Stimulated activated CD8-positive, alpha-beta memory T cell treated with anti-CD3 and anti-CD28 coated beads, Interleukin-12 subunit alpha, Interleukin-12 subunit beta, amount 100 ng/mL, for 4 hours (primary cell): ENCODE measurements around the gene COL9A3.

Experiments used
- DNase-seq: peaks from one replicate; pipeline ENCODE4 v3.0.0-alpha.2; 2020; ENCODE audit warnings: low read depth

Gene COL9A3

DNA sequence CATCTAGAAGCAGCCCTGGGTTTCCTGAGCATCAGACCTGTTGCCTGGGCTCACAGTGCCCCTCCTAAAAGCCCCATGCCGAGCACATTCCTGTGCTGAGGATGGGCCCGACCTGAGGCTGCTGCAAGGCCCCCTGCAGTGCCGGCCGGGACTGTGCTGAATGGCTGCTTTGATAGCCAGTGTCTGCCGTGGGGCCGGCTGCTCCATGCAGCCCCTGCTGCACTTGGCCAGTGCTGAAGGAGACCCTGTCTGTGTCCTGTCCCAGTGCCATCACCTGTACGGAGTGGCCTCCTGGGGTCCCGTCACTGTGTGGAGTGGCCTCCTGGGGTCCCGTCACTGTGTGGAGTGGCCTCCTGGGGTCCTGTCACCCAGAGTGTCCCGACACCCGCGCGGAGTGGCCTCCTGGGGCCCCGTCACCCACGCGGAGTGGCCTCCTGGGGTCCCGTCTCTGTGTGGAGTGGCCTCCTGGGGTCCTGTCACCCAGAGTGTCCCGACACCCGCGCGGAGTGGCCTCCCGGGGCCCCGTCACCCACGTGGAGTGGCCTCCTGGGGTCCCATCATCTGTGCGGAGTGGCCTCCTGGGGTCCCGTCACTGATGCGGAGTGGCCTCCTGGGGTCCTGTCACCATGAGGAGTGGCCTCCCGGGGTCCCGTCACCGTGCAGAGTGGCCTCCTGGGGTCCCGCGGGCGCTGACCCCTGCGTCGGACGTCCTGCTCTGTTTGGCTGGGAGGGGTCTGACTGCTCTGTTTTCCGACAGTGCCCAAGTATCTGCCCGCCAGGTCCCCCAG is 7.0 kb downstream of the COL9A3 start:
- DNase-seq, result no peak

DNA sequence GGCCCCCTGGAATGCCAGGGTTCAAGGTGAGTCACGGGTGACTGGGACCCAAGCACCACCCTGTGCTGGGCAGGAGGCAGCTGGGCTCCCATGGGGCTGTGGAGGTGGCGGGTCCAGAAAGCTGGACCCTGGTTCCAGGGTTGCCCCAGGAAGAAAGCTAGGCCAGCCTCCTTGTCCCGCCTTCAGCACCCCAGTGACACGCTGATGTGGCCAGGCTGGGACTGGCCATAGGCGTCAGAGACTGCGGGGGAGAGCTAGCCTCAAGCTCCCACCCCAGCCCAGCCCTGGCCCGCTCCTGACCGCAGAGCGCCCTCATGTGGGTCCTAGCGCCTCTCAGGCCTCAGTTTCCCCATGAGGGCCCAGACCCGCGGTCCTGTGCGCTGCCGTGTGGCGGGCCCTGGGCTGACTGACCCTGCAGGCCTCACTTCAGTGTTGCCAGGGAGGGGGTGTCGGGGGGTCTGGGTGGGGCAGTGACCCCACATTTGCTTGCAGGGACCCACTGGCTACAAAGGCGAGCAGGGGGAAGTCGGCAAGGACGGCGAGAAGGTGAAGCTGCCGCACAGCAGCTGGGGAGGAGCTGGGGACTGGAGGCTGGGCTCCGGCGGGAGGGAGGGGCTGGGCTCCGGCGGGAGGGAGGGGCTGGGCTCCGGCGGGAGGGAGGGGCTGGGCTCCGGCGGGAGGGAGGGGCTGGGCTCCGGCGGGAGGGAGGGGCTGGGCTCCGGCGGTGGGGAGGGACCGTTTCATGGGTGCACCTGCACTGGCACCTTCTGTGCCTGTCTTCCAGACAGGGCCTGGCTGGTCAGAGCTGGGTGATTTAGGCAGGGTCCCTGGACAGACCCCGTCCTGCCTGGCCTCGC is 7.9 kb downstream of the COL9A3 start:
- DNase-seq, result no peak

DNA sequence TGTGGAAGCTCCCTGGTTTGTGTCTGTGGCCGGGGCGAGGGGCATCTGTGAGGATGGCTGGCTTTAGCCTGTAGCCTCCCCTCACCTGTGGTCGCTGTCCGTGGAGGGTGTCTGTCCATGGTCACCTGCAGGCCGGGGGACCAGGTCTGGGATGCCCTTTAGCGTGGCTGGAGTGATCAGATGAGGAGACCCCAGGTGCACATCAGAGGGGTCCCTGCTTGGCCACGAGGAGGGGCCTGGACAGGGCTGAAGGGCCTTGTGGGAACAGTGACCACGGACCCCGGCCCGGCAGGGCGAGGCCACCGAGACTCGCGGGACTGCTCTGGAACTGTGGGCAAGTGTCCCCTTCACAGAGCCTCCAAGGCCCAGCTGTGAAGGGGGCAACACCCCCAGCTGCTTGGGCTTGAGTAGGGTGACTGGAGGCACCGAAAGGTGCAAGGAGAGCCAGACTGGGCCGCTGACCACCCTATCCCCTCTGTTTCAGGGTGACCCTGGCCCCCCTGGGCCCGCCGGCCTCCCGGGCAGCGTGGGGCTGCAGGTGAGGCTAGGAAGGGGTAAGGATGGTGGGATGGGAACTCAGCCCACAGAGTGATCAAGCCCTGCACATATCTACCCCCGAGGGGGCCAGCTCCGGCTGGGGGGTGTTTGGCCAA is 8.6 kb downstream of the COL9A3 start:
- no peak for DNase-seq

DNA sequence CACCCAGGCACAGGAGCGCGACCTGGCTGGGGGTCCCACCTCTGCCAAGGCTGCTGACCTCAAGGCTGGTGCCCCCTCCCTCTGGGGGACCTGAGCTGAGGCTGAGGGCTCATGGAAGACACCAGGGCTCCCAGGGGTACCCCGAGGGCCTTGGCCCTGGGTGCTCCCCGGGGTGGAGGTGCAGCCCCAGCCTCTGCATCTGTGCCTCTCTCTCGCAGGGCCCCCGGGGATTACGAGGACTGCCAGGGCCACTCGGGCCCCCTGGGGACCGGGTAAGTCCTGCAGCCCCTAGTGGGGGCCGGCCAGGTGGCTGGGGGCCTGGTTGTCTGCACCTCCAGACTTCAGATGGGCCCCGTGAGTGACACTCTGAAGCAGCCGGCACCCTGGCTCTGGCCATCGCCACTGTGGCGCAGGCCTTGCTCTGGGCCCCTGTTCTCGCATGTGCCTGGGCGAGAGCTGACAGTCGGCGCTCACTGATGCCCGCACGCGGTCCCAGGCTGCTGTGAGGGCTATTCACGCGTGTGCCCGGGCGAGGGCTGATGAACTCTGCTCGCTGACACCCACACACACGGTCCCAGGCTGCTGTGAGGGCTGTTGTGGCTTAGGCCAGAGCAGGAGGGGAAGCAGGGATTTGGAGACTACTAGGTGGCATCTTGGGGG is 9.3 kb downstream of the COL9A3 start:
- no peak for DNase-seq

DNA sequence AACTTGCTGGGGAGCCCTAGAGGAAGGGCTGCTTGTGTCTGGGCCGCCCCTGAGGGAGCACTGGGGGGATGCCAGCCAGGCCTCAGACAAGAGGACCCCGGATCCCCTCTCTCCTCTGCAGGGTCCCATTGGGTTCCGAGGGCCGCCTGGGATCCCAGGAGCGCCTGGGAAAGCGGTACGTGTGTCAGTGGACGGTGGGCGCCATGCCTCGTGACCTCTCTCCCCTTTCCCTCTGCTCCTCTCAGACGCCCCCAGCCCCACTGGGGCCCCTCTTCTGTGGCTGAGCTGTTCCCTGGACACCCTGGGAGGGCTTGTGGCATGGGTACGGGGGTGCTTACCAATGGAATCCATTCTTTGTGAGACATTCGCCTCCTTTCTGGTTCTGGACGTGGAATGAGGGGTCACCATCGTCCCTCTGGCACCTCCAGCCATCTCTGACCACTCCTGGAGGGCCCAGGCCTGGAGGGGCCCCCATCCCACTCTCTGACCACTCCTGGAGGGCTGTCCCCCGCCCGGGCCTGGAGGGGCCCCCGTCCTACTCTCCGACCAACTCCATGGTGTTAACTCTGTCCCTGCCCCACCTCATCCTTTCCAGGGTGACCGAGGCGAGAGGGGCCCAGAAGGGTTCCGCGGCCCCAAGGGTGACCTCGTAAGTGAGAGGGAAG is 9.9 kb downstream of the COL9A3 start:
- DNase-seq, result no peak

DNA sequence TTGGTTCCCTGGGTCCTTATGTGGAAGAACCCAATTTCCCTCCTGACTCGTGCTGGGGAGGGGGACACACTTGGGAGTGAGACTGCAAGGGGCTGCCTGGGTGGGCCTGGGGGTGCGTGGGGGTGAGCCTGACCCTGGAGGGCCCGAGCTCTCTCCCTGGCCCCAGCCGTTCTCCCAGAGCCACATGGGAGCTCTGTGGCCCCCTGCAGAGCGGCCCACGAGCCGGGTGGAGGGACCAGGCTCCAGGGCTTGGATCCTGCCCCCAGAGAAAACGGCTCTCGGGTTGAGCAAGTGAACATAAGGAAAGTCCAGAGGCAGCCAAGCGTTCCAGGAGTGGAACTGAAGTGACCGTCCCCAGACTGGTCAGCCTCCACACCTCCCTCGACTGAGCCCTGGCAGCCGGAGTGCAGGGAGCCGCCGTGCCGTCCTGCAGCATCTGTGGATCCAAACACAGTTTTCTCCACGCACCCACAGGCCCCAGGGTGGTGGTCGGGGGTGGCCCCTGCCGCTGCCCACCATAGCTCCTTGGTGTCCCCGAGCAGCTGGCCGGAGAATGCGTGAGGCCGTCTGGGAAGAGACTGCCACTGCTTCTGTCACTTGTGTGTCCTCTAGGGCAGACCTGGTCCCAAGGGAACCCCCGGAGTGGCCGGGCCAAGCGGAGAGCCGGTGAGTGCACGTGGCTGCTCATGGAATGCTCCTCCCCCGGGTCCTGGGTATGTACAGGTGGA is 10.6 kb downstream of the COL9A3 start:
- DNase-seq, result no peak

DNA sequence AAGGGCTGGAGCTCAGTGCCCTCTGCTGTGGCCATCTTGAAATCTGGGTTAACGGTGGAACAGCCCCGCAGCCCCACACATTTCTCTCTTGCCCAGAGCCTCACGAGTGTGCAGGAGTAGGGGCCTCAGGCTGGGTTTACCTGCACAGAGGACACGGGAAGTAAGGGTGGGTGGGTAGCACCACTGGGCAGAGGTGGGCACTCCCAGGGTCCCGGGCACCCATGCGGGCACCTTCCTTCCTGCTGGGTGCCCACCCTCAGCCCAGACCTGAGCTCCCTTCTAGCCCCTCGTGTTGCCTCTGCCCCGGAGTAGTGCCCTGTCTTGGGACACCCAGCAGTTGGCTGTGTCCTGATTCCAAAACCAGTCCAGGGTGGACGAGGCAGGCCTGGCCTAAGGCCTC is 11.2 kb downstream of the COL9A3 start:
- no peak for DNase-seq

DNA sequence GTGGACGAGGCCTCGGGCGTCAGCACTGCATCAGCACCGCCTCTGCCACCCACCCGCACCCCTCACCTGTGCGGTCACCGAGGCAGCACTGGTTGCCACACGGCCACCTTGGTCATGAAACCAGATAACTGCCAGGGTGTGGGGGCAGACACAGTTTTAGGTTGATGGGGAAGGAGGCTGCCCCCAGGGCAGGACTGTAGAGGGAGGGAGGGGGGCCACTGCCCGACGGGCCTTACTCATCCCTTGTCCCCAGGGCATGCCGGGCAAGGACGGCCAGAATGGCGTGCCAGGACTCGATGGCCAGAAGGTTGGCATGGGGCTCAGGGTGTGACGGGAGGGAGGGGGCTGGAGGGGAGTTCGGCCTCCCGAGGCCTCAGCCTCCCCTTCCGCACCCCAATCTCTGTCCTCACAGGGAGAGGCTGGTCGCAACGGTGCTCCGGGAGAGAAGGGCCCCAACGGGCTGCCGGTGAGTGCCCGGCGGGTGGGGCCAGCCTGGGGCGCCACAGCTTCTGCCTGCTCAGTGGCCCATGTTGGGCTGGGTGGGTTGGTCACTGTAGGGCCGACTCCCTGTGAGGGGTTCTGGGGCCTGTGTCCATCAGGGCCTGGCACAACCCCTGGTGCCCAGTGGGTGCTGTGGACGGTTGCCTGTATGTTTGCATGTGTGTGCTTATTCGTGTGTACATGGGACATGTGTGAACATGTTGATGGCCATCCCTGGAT is 11.8 kb downstream of the COL9A3 start:
- DNase-seq, result no peak

DNA sequence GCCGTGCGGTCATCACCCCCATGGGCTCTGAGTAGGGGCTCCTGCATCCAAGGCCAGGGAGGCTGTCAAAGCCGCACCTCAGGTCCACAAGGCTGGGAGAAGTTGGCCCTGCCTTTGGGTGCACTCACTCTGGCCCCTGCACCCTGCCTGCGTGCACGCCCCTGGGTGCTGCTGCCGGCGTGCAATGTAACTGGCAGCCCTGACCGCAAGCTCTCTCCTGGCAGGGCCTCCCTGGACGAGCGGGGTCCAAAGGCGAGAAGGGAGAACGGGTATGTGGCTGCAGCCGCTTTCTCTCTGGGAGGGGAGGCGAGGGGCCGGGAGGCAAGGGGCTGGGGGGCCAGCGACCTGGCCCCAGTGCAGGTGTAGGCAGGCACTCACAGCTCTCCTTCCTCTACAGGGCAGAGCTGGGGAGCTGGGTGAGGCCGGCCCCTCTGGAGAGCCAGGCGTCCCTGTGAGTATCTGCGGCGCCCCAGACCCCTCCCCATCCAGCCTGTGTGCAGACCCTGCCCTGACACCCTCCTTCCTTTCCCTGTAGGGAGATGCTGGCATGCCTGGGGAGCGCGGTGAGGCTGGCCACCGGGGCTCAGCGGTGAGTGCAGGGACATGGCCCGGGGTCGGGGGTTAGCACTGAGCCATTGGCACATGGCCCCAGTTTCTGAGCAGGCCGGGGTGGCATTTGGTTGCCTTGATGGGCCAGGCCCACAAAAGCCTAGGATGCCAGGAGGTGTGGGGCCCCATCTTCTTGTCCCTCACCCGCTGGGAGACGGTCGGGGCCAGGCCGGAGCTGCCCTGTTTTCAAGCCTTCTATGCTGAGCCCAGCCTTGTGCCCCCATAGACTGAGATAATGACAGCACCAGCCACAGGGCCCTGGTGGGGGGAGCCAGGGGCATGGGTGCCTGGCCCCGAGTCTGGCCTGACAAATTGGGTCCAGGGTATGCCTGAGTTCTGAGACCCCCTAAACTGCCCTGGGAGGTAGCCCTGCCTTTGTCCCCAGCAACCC is 12.7 kb downstream of the COL9A3 start:
- no peak for DNase-seq

DNA sequence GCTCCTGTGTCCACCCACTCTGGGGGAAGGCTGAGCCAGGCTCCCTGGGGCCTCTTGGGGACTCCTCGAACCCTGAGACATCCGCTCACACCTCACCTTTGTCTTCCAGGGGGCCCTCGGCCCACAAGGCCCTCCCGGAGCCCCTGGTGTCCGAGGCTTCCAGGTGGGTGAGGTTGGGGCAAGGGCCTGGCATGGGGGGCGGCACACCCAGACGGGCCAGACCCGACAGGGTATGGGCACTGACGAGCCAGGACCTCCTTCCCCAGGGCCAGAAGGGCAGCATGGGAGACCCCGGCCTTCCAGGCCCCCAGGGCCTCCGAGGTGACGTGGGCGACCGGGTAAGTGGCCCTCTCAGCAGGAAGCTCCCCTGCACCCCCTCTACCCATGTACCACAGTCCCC is 13.4 kb downstream of the COL9A3 start:
- no peak for DNase-seq

DNA sequence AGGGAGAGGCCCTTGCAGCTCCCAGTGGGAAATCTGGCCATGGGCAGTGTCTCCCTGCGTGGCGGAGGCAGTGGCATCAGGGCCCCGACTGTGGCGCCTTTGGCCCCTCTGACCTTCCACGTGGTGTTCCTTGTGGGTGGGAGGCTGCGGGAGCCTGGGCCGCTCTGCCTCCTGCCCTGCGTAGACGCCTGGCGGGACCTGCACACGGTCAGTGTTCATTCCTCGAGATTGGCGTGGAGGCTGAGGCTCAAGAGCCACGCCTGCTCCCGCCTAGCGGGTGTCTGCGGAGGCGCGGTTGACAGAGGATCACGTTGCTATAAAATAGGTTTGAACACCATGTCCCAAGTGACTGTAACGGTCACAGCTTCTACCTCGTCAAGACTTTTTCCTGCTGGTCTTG is 14.0 kb downstream of the COL9A3 start:
- DNase-seq, result no peak

DNA sequence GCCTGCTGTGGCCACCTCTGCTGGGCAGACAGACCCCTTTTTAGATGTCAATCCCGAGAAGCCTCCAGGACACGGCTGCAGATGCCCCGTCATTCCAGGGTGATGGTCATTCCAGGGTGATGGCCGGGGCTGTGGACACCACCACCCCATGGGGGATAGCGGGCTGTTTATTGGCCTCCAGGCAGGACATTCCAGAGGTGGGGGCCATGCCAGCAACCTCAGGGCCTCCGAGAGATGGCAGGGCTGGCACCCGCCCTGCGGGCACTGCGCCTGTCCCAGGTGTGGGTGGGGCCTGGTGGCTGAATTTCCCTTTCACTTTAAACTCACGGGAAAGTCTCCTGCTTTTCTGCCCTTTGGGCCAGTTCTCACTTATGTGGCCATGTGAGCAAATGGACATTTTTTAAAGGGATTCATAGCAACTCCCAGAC is 14.5 kb downstream of the COL9A3 start:
- DNase-seq, result no peak

DNA sequence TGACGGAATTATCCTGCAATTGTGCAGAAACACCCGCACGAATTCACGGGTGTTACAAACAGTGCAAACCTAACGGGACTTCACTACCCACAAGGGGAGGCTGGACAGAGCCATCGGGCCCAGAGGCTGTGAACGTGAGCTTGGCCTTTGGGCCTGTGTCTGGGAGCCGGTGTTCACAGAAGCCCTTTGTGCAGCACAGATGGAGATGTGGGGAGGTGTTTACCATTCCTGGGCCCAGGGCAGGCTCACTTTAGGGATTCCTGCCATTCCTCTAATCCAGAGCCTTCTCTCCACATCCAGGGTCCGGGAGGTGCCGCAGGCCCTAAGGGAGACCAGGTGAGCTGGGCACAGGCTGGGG is 15.0 kb downstream of the COL9A3 start:
- no peak for DNase-seq

DNA sequence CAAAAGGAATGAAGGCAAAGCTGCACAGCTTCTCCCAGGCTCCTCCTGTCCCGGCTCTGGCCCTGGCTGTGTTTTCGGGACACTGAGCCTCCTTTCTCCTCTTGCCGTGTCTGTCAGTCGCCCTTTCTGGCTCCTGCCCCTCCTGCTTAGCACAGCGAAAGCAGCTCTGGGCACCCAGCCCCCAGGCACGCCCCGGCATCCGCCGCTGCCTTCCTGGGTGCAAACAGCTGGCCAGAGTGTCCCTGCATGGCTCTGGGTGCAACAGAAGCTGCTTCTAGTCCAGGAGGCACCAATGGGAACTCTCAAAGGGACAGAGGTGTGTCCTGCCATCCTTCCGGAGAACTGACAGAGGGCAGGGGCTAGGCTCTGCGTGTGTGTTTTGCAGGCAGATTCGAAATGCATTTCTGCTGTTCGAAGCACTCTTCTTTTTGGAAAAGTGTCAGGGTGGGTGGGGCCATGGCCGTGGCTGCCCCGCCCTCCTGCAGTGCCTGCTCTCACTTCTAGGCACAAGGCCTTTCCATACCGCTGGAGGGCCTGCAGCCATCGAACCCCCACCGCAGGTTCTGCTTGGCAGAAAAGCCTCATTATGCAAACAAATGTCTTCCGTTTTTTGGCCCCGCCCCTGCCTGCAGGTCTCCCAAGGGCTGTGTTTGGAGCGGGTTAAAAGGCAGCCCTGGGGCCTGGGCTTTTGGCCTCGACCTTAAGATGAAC is 15.5 kb downstream of the COL9A3 start:
- no peak for DNase-seq

DNA sequence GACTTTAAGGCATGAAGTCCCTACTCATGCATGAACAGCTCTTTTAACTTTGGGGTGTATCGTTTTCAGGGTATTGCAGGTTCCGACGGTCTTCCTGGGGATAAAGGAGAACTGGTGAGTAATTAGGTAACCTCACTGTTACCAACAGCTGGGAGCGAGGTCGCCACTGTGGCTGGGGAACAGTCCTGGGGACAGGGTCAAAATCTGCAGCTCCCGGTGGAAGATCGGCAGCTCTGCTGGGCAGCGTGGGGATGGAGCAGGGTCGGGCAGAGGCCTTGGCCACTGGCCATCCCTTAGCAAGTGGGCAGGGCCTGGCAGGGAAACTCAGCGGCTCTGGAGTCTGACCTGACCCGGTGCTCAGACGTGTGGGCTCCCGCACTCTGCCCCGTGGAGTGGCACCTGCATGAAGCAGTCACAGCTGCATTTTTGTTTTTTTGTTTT is 16.1 kb downstream of the COL9A3 start:
- no peak for DNase-seq

DNA sequence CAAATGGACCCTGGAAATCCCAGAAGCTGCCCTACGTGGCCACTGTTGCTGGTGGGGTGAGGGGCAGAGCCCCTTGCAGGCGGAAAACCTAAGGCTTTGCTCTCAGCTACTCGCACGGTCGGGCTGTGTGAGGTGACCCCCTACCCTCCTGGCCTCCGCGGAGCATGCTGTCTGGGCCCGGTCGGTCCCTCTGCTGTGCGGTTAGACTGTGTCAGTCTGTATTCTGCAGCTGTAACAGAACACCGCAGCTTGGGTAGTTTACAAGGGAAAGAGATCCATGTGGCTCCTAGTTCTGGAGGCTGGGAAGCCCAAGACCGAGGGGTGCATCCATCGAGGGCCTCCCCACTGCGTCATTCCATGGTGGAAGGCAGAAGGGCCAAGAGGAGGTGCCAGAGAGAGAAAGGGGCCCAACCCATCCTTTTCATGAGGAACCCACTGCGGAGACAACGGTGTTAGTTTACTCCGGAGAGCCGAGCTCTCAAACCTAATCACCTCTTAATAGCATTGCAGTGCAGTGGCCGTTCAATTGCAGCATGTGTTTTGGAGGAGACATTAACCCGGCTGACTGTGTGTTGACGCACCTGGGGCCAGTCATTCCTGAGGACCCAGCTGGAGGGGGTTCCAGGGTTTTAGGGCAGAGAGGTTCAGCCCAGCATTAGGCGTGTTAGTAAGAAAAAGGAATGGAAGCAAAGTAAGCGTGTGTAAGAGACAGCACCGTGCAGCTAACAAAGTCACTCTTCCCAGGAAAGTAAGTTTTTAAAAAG is 18.3 kb downstream of the COL9A3 start:
- no peak for DNase-seq

DNA sequence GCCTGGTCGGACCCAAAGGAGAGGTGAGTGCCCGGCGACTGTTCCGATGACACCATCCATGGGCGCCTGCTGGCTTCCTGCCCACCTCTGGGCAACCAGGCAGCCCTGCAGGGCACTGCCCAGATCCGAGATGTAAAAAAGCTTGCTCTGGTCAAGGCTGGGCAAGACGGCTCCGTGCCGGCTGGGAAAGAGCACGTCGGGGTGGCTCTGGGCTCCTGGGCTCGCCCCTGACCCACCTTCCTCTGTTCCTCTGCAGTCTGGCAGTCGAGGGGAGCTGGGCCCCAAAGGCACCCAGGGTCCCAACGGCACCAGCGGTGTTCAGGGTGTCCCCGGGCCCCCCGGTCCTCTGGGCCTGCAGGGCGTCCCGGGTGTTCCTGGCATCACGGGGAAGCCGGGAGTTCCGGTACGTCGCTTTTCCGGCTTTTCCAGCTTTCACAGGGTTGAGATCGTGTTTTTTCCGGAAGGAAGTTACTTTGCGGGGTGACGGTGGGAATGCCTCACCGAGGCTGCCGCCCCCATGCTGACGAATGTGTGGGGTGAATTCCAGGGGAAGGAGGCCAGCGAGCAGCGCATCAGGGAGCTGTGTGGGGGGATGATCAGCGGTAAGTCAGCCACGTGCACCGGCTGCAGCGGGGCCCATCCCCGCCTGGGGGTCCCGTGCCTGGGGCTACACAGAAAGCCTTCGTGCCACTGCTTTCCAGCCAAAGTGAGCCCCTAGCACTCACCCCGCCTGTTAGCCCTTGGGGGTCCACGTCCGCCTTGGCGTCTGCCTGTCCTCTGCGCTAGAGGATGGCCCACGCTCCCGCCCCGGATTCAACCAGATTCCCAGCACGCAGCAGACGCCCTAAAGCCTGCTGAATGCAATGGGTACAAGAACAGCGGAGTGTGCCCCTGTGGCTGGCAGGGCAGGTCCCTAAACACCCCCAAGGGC is 19.3 kb downstream of the COL9A3 start:
- no peak for DNase-seq
